OCI-LY3 (cell line): ENCODE data around the gene C1orf21.

Source experiments
- EZH2phosphoT487 ChIP-seq: fragments of 200-600 bp; shearing (Covaris generic); IDR thresholded peaks from 2 replicates; pipeline ENCODE4 v1.6.1; 2018; ENCODE audit warnings: antibody characterized with exemption, mixed run types, low read depth
- TF ChIP-seq, protein P1 (sequence below): fragments of 200-600, 300-600 bp; sonication (generic); IDR thresholded peaks from 2 replicates; pipeline ENCODE4 v1.5.1; 2014; ENCODE audit warnings: antibody characterized with exemption, low read length, low read depth

GRCh38 chr1:184639205-184639604 is 252.4 kb downstream of the C1orf21 start:
- TF ChIP-seq, protein P1, sequence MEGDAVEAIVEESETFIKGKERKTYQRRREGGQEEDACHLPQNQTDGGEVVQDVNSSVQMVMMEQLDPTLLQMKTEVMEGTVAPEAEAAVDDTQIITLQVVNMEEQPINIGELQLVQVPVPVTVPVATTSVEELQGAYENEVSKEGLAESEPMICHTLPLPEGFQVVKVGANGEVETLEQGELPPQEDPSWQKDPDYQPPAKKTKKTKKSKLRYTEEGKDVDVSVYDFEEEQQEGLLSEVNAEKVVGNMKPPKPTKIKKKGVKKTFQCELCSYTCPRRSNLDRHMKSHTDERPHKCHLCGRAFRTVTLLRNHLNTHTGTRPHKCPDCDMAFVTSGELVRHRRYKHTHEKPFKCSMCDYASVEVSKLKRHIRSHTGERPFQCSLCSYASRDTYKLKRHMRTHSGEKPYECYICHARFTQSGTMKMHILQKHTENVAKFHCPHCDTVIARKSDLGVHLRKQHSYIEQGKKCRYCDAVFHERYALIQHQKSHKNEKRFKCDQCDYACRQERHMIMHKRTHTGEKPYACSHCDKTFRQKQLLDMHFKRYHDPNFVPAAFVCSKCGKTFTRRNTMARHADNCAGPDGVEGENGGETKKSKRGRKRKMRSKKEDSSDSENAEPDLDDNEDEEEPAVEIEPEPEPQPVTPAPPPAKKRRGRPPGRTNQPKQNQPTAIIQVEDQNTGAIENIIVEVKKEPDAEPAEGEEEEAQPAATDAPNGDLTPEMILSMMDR, result no peak
- TF ChIP-seq EZH2phosphoT487, result no peak
